Astrocyte of the hippocampus (primary cell): Measurements from ENCODE around the gene DIO3.
"Not testable (repeated sequence)": the region's sequence is repeated elsewhere in the genome, so short reads cannot be mapped to it uniquely, and the experiment has no call there.

ENCODE experiments used
- DNase-seq: peaks from one replicate; pipeline ENCODE4 v3.0.0; 2011; ENCODE audit warnings: low read depth, low spot score

Gene DIO3

DNA sequence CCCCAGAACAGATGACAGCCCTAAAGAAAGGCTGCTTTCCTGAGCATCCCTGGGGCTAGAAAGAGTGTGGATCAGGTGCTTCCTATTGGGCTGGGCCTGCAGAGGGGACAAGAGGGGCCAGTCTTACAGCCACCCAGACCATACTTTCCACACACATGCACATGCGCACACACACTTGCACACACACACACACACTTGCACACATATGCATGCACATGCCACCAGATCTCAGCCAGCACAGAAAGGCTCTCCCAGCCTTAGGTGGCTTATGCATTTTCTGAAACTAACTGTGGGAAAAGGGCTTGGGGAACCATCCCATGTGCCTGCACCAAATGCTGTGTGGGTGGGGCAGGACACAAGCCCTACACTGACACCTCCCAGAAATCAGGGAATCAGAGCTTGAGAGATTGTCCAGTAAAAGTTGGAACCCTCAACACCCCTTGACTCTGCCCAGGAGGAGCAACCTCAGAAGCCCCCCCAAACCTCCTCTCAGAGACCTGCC is 2.5 kb upstream of the DIO3 start:
- DNase-seq, result no peak

DNA sequence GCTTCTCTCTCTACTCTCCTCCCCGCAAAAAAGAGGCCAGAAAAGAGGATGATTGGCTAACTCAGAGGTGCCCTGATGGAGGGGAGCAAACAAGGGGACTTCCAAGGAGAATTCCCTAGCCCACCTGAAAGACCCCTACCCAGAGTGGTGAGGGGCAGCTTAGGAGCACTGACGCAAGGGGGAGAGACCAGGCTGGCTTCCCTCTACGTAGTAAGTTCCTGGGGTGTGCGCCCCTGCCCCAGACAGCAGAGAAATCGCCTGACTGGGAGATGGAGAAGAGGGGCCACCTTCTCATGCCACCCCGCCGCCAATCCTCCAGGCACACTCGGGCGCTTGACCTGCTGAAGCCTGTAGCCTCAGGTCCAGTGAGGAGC is 2.1 kb upstream of the DIO3 start:
- no peak for DNase-seq

DNA sequence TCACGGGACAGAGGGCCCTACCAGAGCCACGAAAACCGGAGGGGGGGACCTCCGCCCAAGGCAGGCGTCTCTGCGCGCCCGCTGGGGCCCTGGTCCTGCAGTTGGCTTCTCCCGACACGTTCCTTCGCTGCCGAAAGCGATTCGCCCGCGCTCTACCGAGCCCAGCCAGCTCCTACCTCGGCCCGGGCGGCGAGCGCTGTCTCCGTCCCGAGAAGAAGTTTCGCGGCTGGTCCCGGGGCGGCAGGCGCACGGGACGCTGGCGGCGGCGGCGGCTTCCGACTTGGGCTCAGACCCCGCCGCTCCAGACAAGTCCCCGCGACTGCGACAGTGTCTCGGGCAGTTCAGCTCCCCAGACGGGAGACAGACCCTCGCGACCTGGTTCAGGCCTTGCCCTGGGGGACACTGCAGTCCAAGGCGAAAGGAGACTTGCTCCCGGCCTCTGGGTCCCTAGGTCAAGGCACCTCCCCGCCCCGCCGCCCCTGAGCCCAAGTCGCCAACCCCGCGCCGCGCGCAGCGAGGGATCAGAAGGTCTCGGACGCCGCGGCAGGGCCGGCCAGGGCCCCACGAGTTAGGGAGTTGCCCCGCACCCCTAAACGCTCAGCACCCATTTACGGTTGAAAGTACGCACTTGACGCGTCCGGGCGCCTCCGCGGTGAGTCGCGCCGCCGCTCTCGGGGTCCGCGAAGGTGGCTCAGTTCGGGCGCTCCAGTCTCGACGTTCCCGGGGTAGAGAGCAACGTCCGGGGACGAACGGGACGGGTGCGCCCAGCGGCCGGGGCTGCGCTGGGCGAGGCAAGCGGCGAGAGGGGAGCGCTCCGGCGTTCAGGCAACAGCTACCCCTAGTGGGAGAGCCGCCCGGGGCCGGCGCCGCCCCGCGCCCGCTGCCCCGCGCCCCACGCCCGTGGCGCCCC is 1.4 kb upstream of the DIO3 start:
- DNase-seq, result peak; percentile 60

DNA sequence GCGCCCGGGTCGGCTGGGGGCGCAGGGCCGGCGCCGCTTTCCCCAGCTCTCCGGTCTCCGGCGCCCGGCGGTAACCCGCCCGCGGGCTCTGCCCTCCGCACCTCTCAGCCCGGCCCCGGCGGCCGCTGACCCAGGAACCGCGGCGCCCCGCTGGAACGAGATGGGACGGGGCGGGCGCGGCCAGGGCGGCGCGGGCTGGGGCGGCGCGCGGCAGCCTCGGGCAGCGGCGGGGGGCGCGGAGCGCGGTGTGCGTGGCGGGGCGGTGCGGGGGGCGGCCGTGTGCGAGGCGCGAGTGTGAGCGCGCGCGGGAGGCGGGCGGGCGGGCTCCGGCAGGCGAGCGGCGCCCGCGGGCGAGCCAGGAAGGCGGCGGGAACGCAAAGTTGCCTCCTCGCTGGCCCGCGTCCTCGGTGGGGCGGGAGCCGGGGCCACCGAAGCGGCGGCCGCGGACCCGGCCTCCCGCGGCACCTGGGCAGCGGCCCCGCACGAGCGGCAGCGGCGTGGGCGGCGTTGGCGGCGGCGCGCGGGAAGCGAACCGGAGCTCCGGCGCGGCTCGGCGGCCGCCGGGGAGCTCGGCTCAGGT is 671 bp upstream of the DIO3 start:
- DNase-seq, result no peak

DNA sequence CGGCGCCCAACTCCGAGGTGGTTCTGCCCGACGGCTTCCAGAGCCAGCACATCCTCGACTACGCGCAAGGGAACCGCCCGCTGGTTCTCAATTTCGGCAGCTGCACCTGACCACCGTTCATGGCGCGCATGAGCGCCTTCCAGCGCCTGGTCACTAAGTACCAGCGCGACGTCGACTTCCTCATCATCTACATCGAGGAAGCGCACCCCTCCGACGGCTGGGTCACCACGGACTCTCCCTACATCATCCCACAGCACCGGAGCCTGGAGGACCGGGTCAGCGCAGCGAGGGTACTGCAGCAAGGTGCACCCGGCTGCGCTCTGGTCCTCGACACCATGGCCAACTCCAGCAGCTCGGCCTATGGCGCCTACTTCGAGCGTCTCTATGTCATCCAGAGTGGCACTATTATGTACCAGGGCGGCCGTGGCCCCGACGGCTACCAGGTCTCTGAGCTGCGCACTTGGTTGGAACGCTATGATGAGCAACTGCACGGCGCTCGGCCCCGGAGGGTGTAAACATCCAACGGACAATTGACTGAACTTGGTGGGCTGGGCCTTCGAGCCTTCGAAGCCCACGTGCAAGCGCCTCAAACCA is 699 bp downstream of the DIO3 start:
- no peak for DNase-seq

DNA sequence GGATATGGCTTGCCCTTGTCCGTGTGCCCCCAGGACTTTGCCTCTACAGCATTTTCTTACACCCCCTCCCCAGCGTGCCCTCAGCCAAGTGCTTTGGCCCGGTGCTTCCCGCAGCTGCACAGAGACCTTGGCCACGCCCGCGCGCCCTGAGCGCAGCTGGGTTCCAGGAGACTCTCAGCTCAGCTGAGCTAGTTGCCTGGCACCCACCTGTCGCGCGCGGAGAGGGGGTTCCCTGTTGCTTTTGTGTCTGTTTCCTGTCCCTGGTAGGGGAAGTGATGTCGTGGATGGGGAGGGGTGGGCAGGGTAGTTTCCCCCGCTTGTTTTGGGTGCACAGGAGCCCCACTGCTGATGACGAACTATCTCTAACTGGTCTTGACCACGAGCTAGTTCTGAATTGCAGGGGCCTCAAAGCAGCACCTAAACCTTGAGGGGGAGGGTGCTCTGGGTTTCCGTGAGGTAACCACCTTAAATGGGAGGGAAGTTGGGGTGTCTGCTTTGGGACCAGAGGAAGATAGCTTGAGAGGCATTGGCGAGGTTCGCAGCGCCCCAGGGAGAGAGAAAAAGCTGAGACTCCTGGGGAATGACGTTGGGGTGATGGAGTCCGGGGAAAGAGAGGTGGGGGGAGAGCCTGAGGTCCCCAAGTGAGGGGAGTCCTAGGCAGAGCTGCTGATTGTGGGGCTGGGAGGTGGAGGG is 1.5 kb downstream of the DIO3 start:
- DNase-seq, result no peak

DNA sequence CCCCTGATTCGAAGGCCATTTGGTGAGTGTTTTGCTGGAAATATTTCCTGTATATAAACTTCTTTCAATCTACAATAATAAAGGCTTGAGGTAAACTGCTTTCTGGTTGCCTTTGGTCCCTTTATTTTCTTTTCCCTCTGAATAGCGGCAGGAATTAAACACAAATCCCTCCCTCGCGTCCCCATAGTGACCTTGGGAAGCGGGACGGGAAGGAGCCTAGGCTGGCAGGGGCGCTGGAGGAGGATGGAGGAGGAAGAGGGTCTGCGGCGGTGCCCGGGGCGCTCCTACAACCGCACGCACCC is 2.0 kb downstream of the DIO3 start:
- DNase-seq, result no peak

DNA sequence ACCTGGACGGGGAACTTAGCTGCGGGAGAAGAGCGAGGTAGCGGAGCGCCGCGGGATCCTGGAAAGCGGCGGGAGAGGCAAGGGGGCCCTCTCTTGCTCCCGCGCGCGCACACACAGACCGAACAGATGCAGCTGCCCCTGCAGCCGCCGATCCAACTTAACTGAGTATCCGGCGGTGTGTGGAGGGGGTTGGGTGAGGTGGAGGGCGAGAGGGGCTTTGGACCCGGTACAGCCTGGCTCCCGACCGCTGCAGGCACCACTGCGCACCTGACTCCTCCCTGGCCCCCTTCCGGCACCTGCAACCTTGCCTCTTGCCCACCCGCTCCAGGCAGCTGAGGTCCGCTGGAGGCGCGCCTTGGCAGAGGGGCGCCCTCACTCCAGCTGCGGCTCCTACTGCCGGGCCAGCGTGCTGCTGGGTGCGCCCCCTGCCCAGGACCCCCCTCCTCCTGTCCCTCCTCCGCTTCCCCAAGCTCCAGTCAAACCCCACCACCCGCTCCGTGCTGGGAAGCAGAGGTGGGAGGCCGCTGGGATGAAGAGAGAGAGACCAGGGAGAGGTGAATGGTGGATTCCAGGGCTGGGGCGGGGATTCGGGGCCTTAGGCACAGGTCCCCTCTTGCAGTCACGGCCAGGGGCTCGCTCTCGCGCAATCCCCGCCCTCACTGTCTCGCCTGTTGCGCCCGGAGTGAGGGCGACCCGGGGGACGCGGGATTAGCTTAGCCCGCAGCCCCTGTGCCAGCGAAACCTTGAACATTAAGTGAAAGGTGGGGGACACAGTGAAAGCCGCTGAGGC is 2.6 kb downstream of the DIO3 start:
- no peak for DNase-seq

DNA sequence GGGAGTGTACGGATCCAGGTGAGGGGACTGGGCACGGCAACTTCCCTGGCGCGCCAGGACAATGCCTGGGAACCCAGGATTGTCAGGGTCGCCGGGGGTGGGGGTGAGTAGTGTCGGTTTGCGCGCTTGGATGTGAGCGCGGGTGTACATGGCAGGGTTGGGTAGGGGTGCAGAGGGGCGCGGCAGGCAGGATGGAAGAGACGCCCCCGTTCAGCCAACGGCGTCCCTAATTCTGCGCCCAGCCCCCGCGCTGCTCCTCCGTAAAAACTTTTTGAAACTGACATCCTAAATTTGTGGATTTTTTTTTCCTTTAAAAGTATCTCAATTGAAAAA is 3.1 kb downstream of the DIO3 start:
- DNase-seq, result no peak

DNA sequence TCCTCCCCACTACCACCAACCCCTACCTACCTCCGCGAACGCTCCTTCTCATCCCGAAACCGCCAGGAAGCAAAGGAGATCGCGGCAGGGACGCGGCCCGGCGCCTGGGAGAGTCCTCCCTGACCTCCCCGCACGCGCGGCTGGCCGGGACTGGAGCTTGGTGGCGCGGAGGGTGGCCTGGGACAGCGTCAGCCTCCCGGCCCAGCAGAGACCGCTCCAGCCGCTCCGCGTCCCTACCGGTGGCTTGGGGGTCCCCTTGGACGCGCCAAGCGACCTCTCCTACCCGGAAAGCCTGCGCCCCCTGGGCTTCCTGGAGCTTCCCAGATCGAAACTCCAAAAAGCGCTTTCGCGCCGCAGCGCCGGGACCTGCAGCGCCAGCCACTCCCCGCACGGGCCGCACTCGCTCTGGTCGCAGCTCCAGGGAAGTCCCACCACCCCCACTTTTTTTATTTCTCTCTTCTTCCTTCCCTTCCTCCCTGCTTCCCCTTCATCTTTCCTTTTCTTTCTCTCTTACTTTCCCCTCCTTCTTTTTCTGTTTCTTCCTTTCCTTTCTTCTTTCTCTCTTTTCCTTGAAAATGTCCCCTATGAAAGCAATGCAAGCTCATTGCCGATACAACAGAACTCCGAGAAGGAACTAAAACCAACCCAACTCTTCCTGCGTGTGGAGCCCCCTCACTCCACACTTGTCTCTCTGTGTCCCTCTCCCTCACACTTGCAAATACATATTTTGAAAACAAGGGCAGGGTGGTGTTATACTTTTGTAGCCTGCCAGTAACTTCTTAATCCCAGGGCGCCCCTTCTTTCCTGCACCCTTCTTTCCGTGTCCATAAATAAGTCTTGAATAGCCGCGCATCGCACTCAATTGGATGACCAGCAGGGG is 3.8 kb downstream of the DIO3 start:
- no peak for DNase-seq

DNA sequence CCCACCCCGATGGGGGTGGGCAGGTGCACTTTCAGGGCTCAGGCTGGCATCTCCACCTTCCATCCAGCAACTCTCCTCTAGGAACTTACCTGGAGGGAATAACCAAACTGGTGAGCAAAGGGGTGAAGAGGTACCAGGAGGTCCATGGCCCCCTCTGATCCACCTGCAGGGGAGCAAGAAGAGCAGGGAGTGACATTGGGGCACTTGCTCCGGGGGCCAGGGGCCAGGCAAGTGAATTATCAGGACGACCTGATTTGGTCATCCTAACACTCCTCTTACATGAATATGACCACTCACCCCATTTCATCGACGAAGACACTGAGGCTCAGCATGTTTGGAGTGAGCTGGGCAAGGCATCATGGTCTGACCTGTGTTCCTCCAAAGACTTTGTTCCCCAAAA is 6.0 kb downstream of the DIO3 start:
- DNase-seq, result no peak

DNA sequence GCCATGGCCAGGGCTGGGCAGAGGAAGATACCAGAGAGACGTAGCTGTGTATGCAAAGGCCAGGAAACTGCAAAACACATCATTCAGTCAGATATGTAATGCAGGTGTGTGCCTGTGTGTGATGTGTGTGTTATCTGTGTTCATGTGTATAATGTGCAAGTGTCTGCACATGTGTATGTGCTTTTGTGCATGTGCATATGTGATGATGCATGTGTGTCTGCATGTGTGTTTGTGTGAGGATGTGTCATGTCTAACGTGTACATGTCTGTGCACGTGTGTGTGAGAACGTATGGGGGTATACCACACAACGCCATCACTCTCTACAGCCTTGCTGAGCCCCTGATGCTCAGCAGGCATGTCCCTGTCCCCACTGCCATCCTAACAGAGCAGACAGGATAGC is 9.7 kb downstream of the DIO3 start:
- DNase-seq, result no peak

DNA sequence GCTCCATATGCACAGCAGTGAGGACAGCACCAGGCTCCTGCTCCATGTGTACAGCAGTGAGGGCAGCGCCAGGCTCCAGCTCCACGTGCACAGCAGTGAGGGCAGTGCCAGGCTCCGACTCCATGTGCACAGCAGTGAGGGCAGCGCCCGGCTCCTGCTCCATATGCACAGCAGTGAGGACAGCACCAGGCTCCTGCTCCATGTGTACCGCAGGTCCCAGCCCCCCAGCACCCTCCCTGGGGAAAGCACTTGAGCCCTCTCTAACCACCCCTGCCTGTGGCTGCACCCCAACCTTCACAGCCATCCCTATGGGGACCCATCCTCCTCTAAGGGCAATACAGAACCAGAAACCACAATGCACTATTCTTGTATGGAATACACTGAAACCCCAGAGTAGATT is 11.2 kb downstream of the DIO3 start:
- DNase-seq, result not testable (repeated sequence)

DNA sequence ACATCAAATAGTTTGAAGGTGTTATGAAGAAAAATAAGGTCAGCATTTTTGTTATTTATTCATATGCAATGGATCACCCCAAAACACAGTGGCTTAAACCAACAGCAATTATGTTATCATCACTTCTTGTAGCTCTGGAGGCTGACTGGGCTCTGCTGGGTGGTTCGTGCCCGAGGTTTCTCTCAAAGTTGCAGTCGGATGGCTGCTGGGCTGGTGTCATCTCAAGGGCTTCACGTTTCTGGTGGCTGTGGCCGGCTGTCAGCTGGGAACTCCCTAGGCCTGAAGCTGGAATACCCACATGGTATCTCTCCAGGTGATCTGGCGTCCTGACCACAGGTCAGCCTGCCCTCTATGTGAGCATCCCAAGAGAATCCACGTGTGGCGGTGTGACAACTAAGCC is 12.0 kb downstream of the DIO3 start:
- DNase-seq, result no peak

DNA sequence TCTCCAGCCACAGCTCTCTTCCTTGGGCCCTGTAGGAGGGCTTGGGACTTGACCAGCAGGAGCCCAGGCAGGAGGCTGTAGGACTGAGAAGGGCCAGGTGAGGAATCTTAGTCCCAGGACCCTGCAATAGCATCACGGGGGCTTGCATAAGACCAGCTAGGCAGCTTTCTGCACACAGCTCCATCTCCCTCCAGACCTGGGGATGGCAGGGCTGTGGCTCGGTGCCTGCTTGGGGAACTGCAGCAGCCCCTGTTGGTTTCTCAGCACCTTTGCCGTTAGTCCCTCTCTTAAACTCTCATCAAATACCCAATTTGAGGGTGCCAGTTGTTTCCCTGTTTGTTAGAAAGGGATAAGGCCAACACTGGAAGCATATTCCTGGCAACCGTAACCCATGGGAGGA is 14.3 kb downstream of the DIO3 start:
- no peak for DNase-seq

DNA sequence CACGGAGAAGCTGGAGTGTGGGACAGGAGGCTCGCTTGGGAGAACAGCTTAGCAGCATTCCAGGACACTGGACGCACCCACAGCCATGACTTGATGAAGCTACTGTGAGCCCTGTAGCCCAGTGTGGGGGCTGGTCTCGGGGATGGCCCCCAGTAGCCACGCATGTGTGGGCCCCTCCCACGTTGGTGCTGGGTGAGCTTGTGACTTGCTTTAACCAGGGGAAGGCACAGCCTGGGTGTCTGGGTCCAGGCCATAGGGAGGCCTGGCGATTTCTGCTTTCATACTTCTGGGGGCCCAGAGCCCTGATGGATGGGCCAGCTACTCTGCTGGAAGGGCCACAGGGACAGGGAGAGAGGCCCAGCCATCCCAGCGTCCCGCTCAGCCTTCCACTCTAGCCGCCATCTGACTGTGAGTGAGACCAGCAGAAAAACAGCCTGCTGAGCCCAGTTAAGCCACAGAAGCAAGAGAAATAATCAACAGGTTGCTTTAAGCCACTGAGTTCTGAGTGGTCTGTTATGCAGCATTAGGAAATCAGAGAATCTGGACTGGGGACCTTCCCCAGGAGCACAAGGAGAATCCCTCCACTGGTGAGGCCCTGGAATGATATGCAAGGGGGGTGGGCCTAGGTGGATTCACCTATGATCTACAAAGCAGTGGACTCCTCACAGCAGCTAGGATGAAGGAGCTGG is 16.1 kb downstream of the DIO3 start:
- no peak for DNase-seq

DNA sequence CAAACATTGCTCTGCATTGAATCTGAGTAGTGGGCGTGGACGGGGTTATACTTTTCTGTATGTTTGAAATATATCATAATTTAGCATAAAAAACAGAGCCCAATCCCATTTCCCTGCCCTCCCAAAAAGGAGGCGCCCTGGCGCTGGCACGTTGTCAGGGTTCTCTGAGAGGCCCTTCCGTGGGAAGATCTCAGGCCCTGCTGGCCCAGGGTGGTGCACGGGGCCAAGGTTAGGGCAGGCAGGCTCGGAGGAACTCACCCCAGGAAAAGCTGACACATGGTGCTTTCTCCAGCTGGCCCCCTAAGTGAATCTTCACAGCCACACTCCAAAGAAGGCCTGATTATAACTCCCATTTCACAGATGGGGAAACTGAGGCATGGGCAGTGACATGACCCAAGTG is 17.2 kb downstream of the DIO3 start:
- DNase-seq, result no peak

DNA sequence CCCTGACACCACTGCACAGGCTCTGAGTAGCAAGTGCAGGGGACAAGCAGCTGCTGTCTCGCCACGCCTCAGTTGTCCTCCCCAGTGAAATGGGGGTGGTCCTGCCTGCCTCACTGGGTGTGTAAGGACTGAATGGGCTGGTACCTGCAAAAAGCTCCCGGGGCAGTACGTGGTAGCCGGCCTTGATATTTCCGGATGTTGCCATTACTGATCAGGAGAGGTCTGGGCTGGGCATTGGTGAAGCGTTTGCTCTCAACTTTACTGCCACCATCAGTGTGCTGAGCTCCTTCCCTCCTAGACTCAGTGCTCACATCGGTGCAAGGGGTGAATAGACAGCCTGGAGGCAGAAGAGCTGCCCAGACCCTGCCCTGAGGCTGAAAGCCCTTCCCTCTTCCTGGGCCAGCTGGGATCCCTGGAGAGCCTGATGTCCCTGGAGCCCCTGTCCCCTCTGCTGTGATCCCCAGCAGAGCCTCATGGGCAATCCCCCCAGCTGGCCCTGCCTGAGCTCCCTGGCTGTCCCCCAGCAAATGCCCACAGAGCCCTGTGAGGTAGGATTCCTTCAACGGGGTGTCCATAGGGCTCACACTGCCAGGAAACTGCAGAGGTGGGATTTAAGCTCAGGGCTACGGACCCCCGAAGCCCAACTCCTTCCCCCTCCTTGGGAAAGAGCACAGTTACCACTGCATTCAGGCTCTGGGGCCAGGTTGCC is 18.2 kb downstream of the DIO3 start:
- no peak for DNase-seq

DNA sequence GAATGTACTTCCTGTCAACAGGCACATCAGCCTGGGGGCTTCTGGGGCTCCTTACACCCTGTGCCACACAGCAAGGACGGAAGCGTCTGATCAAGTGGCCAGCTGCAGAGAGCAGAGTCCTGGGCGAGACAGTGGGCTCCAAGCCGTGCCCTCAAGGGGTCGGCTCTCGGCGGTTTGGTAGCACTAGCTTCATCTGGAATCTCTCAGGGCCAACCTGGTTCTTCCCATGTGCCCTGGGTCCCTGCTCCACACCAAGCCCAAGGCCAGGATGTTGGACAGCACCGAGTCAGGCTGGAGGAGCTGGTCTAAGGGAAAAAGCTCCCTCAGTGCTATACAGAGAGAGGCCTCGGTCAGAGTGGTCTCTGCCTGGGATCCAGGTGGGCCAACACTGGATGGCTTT is 20.5 kb downstream of the DIO3 start:
- DNase-seq, result no peak

DNA sequence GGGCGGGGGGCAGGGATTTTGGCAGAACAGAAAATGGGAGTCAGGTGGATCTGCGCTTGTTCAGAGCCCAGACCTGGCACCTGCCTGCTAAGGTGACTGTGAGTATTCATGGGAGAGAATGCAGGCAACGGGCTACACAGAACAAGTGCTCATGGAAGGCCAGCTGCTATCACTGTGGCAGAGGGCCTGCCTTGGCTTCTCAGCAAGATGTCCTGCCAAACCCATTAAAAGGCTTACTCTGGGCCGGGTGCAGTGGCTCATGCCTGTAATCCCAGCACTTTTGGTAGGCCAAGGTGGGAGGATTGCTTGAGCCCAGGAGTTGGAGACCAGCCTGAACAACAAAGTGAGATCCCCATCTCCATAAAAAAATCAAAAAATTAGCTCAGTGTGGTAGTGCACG is 21.0 kb downstream of the DIO3 start:
- DNase-seq, result no peak
